Fibroblast of skin of abdomen (primary cell): ENCODE measurements around the gene CCDC117.
"Not testable (repeated sequence)": the region's sequence is repeated elsewhere in the genome, so short reads cannot be mapped to it uniquely, and the experiment has no call there.

Source experiments
- DNase-seq: peaks from one replicate; pipeline ENCODE4 v3.0.0-alpha.2; 2013

The CCDC117 gene

DNA sequence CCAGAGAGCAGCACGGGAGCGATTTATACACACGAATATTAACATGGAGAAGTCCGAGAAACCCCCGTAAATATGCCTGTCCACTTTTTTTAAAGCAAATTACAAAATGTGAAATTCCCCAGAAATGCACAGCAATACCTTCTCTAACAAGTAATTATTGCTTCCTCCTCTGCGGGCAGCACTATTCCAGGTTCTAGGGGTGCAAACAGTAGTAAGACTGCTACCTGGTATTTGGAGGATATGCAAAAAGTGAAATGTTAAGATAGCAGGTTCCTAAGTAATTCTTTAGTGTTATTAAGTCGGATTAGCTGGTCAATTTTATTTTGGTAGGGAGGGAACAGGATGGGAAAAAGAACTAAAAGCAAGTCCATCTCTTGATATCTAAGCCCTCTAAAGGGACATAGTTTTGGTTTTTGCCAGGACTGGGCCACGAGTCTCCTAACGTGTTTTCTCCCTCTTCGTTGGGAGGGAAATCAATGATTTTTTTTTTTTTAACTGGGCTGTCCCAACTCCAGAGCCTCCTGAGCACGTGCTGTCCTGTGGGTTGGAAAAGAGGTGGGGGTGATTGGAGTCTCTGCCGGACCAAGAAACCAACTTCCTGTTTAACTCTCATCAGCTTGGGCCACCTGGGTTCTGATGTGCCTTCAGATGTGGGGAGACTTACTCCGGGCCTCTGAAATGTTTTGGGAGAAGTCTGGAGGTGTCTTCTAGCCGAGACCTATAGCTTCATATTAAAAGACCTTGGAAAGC lies 29.5 kb downstream of the CCDC117 start:
- DNase-seq: no peak

- no peak for DNase-seq
Observed at GRCh38 chr22:28802595-28803123, 30.2 kb downstream of the CCDC117 start.

DNA sequence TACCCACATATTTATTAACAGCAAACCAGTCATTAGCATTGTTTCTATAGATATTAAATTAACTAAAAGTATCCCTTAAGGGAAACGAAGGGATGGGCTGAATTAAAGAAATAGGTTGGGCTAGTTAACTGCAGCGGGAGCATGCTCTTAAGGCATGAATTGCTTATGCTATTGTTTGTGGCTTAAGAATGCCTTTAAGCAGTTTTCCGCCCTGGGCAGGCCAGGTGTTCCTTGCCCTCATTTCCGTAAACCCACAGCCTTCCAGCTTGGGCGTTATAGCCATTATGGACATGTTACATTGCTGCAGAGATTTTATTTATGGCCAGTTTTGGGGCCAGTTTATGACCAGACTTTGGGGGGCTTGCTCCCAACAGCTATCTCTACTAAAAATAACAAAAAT lies 32.9 kb downstream of the CCDC117 start:
- not testable (repeated sequence) for DNase-seq

- DNase-seq: no peak
Observed at GRCh38 chr22:28808716-28809355, 36.3 kb downstream of the CCDC117 start.

DNA sequence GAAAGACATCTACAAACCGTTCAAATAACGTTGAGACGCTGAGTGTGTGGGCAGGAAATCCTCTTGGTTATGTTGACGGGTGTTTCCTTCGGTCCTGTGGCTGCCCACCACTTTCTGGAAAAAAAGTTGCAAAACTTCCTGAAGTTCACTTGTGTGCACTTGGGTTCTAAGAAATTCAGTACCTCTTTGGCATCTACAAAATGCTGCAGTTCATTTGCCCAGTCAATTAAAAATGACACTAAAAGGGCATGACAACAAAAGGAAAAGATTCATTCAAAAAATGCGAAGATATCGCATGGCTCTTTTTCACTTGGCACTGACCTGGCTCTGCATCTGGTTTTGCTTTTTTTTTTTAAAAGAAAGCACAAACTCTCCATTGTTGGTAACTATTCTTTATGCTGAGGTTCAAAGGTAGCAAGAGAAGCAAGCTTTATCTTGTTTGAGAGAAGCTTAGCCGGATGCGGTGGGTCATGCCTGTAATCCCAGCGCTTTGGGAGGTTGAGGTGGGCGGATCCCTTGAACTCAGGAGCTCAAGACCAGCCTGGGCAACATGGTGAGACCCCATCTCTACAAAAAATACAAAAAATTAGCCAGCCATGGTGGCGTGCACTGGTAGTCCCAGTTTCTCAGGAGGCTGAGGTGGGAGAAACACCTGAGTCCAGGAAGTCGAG lies 38.5 kb downstream of the CCDC117 start:
- DNase-seq: no peak

DNA sequence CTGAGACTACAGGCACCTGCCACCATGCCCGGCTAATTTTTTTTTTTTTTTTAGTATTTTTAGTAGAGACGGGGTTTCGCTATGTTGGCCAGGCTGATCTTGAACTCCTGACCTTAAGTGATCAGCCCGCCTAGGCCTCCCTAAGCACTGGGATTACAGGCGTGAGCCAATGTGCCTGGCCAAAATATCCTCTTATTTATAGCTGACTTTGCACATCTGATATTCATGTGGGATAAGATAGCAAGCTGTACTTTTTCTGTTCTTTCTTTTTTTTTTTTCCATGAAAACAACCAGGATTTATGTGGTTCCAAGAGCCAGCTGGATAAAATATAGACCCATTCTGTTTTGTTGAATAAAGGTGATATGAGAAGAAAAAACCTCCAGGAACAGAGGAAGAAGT lies 40.0 kb downstream of the CCDC117 start:
- no peak for DNase-seq

DNA sequence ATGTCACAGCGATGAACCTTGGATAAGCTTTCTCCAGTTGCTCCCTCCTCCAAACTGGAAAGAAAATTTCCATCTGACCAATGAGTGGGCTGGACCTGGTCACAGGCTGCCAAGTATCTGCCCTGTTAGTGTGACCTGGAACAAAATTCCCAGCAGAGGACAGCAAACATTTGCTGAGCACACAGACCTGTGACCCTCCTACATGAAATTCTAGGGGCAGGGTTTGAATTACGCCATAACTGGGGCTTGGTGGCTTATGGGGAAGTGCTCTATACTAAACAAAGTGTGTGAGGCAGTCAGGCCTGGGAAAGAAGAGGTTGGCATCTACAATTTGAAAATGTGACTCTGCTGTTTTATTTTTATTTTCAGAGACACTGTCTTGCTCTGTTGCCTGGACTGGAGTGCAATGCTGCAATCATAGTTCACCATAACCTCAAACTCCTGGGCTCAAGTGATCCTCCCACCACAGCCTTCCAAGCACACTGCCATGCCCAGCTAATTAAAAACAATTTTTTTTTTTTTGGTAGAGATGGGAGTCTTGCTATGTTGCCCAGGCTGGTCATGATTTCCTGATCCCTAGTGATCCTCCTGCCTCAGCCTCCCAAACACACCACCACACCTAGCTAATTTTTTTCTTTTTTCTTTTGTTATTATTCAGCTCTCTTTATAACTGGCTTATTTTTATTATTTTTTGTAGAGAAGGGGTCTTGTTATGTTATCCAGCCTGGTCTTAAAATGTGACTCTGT lies 41.5 kb downstream of the CCDC117 start:
- DNase-seq: no peak

DNA sequence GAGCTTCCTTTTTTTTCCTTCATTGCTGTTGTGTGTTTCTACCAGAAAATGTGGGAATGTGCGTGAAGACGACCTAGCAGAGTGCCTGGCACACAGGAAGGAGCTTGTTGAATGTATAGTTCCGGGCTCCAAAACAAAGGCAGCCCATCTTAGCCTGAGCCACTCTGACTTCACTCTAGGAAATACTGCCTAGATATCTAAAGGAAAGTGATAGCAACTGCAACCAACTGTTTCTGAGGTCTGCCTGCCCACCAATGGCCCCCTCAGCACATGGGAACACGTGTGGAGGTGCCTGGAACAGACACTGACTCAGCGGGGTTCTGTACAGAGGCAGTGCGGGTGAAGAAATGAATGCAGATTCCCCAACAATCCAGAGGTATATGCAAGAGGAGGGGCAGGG lies 42.6 kb downstream of the CCDC117 start:
- DNase-seq: no peak

DNA sequence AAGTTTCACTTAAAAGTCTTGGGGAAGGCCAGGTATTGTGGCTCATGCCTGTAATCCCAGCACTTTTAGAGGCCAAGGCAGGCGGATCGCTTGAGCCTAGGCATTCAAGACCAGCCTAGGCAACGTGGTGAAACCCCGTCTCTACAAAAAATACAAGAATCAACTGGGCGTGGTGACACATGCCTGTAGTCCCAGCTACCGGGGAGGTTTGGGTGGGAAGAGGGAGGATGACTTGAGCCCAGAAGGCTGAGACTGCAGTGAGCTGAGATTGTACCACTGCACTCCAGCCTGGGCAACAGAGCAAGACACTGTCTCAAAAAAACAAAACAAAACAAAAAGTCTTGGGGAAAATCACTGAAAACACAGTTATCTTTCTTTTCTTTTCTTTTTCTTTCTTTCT lies 43.2 kb downstream of the CCDC117 start:
- DNase-seq: no peak

GRCh38 chr22:28817064-28817463 lies 44.6 kb downstream of the CCDC117 start:
- no peak for DNase-seq

DNA sequence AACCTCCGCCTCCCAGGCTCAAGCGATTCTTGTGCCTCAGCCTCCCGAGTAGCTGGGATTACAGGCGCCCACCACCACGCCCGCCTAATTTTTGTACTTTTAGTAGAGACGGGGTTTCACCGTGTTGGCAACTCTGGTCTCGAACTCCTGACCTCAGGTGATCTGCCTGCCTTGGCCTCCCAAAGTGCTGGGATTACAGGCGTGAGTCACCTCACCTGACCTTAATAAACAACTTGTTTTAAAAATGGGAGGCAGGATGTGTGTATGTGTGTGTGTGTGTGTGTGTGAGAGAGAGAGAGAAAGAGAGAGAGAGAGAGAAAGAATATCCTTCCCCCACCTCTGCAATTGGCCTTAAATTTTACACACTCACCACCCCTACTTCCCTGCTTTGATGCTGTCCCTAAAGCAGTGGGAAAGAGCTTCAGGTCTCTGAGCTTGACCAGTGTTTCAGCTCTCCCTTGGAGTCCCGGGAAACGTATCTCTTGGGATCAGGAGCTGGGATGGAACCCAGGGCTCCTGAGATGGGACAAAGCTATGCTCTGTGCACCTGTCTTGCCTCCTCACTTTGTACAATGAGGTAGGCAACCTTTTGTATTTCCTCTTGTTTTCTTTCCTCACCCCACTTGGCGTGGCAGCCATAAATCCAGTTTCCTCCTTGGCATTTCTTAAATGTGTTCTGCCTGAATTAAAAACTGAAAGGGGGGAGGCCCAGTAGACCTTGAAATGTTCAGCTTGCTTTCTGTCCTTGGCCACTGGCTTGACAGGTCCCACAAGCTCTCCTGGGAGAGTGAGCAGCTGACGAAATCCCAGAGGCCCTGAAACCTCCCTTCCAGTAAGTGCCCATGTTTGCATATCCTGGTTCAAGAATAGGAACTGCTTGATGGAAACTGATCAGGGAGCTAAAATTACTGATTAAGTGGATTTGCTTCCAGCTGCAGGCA lies 45.7 kb downstream of the CCDC117 start:
- DNase-seq: no peak

DNA sequence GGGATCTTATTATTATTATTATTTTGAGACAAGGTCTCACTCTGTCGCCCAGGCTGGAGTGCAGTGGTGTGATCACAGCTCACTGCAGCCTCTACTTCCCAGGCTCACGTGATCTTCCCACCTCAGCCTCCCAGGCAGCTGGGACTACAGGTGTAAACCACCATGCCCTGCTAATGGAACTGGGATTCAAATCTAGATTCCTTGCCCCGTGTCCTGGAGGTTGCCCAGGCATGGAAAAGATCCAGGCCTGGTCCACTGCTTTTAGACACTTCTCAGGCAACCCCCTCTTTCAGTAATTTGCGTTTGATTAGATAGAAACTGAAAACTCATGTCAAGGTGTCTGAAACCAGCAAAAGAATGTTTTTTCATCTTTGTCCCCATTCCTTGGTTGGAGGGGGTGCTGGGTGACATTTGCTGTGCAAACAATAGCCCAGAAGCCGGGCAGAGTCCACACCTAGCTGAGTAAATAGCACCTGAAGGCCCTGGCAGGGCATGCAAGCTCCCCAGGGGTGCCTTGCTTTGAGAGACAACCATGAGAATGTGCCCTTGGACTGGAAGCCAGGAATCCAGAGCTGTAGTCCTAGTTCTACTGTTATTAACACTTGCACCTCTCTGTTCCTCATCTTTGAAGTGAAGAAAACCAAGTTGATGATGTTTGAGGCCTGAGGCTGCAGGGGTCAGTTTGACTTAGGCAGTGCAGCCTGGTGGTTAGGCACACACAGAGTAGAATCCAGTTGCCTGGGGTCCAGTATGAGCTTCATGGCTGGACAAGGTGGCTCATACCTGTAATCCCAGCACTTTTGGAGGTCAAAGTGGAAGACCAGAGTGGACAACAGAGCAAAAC lies 47.0 kb downstream of the CCDC117 start:
- DNase-seq: no peak

GRCh38 chr22:28820885-28821284 lies 48.4 kb downstream of the CCDC117 start:
- DNase-seq: no peak

DNA sequence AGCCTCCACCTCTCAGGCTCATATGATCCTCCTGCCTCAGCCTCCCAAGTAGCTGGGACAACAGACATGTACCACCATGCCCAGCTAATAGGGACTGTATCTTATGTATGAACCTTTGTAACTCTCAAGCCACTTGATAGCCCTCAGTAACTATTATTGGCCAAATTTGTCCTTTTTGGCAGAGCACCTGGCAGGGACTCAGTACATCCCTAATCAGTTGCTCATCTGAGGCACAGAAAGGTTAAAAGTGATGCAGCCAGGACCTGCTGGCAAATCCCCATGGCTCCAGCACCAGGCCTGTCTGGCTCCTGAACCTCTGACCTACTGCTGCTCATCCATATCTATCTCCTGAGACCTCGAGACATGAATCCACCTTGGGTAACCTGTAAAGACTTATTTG lies 49.0 kb downstream of the CCDC117 start:
- no peak for DNase-seq

GRCh38 chr22:28822930-28823551 lies 50.5 kb downstream of the CCDC117 start:
- no peak for DNase-seq

- not testable (repeated sequence) for DNase-seq
Observed at GRCh38 chr22:28824455-28824854, 52.0 kb downstream of the CCDC117 start.

DNA sequence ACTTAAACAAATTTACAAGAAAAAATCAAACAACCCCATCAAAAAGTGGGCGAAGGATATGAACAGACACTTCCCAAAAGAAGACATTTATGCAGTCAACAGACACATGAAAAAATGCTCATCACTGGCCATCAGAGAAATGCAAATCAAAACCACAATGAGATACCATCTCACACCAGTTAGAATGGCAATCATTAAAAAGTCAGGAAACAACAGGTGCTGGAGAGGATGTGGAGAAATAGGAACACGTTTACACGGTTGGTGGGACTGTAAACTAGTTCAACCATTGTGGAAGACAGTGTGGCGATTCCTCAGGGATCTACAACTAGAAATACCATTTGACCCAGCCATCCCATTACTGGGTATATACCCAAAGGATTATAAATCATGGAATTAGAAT lies 53.9 kb downstream of the CCDC117 start:
- not testable (repeated sequence) for DNase-seq

GRCh38 chr22:28826921-28827320 lies 54.4 kb downstream of the CCDC117 start:
- DNase-seq: no peak

DNA sequence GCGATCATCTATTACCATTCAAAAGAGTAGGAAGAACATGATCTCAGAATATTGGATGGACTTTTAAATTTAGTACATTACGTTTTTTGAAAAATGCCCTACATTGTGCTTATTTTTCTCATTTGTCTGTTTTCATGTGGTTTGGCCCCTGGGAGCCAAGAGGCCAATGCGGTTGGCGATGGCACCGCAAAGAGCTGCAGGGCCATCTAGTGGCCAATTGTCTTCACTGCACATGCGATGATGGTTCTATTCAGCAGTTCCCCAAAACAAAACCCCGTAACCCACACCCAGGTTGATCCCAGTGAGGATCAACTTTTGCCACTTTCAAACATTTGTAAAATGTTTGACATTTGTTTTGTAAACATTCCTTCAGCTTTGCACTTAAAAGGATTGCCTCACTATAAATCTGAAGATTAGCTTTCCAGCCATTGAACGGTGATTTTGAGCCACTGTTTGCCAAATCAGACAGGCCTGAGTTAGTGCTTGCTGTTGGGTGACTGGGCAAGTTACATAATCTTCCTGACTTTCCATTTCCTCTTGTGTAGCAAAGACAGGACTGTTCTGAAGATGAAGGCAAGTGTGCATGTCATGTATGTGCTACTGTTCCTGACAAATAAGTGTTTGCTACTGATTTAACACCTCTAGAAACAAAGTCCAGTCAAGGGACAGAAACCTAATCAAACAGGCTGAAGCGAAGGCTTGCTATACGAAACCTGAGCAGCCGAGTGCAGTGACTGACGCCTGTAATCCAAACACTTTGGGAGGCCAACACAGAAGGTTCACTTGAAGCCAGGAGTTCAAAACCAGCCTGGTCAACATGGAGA lies 57.1 kb downstream of the CCDC117 start:
- peak; percentile 71 for DNase-seq
